Central memory CD8-positive, alpha-beta T cell (primary cell): ENCODE data around the gene SHISA7.
"Not testable (repeated sequence)": the region's sequence is repeated elsewhere in the genome, so short reads cannot be mapped to it uniquely, and the experiment has no call there.

Experiments
- ATAC-seq: fragments of 150-1000 bp; cut with Tn5 transposase; replicated peaks from 2 replicates; pipeline ENCODE4 v1.10.0; 2022; ENCODE audit warnings: mild to moderate bottlenecking, moderate FRiP score, moderate number of reproducible peaks; ENCODE audit not compliant: poor library complexity, severe bottlenecking; ENCODE audit errors: extremely low read depth
- DNase-seq, 2 donors: peaks; one replicate each; pipeline ENCODE4 v3.0.0; 2021; ENCODE audit warnings: low spot score in 2 of 2
- H3K27ac Mint-ChIP-seq: one replicate; pipeline ENCODE4 v1.8.0; 2022; ENCODE audit warnings: low read depth, mild to moderate bottlenecking, moderate library complexity, mixed read lengths
- H3K27me3 Mint-ChIP-seq: one replicate; pipeline ENCODE4 v1.8.0; 2022; ENCODE audit warnings: mixed read lengths
- H3K36me3 Mint-ChIP-seq: one replicate; pipeline ENCODE4 v1.8.0; 2022; ENCODE audit warnings: mild to moderate bottlenecking, moderate library complexity, mixed read lengths; ENCODE audit not compliant: insufficient read depth
- H3K4me1 Mint-ChIP-seq: one replicate; pipeline ENCODE4 v1.8.0; 2022; ENCODE audit warnings: mixed read lengths
- H3K4me3 Mint-ChIP-seq: one replicate; pipeline ENCODE4 v1.8.0; 2022; ENCODE audit warnings: mild to moderate bottlenecking, moderate library complexity, mixed read lengths
- H3K9me3 Mint-ChIP-seq: one replicate; pipeline ENCODE4 v1.8.0; 2022; ENCODE audit warnings: mixed read lengths

The SHISA7 gene

DNA sequence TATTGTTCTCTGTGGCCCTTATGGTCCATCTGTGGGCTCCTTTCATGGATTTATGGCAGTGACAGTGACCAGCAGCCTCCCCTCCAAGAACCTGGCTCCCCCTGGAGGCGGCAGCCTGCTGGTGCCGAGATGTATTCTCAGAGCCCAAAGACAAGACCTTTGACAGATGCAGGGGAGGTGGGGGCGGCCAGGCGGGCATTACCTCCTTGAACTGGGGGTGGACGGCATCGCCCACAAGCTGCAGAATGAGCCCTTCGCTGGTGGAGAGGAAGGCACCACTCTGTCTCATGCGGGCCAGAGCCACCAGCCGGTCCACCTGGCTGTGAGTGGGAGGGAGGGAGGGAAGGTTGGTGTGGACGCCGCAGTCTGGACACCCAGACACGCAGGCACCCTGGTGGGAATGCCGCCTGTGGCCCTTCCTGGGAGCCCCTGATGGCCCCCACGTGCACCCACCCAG, 11.7 kb upstream of the SHISA7 start:
- ATAC-seq, result no peak
- DNase-seq, result no peak
- H3K36me3 Mint-ChIP-seq, result peaks cover 5% of the 10 kb centered on the region
- H3K27ac Mint-ChIP-seq, result no peak overlapping the region
- H3K27me3 Mint-ChIP-seq, result peaks cover 25% of the 10 kb centered on the region
- no peaks in the 10 kb centered on the region for H3K9me3 Mint-ChIP-seq
- H3K4me1 Mint-ChIP-seq, result peaks cover 17% of the 10 kb centered on the region
- no peak overlapping the region for H3K4me3 Mint-ChIP-seq

DNA sequence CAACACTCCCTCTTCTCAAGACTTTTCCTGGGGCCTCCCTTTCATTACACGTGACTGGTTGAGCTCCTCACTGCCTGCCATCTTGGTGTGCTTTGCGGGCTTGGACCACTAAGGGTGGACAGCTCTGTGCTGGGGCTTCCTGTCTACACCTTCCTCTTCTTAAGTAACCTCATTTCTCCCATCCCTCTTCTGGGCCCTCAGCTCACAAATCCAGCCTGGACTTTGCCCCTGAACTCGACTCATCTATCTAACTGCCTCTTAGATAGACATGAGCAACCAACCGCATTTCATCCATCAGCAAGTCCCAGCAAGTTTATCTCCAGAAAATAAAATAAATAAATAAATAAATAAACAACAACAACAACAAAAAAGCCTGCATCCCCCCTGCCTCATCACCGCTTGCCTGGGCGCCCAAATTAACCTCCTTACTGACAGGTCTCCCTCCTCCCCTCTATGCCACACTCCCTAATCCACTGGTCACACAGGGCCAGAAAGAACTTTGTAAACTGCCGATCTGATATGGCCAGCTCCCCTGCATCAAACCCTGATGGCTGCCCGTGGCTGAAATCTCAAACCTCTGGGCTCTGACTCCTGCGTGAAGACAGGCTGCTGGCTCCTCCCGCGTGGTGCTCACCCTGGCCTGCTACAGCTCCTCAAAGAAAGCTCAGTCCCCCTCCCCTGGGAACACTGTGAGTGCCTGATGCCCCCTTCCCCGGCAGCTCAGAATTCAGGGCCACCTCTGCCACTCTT, 10.6 kb upstream of the SHISA7 start:
- Mint-ChIP-seq H3K27ac (no peak overlapping the region), H3K36me3 (peaks cover 5% of the 10 kb centered on the region), H3K4me3 (peak overlapping the region; percentile 25), H3K27me3 (peaks cover 25% of the 10 kb centered on the region), H3K9me3 (no peaks in the 10 kb centered on the region), H3K4me1 (peaks cover 17% of the 10 kb centered on the region)
- ATAC-seq, result no peak
- no peak for DNase-seq

DNA sequence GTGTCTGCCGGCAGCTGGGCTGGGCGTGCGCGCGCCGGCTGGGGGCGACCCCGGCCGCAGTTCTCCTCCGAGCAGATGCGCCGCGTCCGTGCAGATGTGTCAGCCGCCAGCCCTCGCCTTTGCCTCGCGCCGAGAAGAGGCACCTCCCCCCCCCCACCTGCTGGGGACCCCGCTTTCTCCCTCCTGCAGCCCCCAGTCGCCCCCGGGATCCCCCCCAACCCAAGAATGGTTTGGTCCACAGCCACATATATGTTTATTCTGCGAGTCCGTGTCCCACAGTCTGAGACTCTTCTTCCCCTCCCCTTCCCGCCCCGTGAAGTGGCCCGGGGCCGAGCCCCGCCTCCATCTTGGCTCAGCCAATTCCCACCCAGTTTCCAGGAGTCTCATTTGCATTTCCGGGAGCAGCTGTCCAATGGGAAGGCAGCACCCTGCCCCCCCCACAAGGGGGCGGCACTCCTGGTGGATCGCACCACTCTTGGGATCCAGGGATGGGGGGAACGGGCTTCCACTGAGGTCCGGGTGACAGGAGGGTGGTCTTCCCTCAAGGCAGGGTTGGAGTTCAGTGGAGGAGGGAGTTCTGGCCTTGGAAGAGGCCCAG, 9.7 kb upstream of the SHISA7 start:
- H3K27ac Mint-ChIP-seq, result no peak overlapping the region
- no peaks in the 10 kb centered on the region for H3K9me3 Mint-ChIP-seq
- DNase-seq (no peak), ATAC-seq (no peak)
- H3K27me3 Mint-ChIP-seq, result peaks cover 25% of the 10 kb centered on the region
- peaks cover 17% of the 10 kb centered on the region for H3K4me1 Mint-ChIP-seq
- H3K36me3 Mint-ChIP-seq, result peaks cover 5% of the 10 kb centered on the region
- H3K4me3 Mint-ChIP-seq, result peak overlapping the region; percentile 25

DNA sequence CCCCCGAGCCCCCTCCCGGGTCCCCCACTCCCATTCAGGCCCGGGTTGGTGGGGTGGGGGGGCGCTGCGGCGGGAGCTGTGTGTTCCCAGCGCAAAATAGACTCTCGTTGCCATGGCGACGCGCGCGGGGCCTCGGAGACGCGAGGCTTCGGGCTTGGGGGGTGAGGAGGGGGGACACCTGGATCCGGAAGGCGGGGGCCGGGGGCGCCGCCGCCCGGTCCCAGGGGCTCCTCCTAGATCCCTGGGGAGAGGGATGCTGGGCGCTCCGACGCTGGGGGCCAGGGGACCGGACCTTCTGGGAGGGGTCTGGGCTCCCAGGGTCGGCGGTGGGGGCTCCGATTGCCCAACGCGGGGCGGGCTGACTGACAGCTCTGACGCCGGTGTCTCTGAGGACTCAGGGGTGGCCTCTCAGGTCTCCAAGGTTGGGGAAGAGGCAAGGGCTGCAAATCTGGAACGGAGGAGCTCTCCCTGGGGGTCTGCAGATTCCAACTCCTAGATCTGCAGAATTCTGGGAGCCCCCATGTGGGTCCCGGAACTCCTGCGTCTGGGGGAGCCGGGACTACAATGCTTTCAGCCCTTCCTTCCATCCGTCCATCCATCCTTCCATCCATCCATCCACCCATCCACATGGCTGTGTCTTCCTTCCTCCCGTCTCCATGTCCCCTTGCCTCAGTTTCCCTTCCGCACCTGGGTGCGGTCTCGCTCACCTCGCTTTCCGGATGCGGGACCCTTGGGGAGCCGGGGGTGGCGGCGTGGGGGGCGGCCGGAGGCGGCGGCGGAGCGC, 9.1 kb upstream of the SHISA7 start:
- DNase-seq (no peak), ATAC-seq (peak; percentile 16)
- peaks cover 25% of the 10 kb centered on the region for H3K27me3 Mint-ChIP-seq
- H3K36me3 Mint-ChIP-seq, result peaks cover 5% of the 10 kb centered on the region
- peak overlapping the region; percentile 35 for H3K4me3 Mint-ChIP-seq
- H3K4me1 Mint-ChIP-seq, result peaks cover 17% of the 10 kb centered on the region
- no peaks in the 10 kb centered on the region for H3K9me3 Mint-ChIP-seq
- no peak overlapping the region for H3K27ac Mint-ChIP-seq

DNA sequence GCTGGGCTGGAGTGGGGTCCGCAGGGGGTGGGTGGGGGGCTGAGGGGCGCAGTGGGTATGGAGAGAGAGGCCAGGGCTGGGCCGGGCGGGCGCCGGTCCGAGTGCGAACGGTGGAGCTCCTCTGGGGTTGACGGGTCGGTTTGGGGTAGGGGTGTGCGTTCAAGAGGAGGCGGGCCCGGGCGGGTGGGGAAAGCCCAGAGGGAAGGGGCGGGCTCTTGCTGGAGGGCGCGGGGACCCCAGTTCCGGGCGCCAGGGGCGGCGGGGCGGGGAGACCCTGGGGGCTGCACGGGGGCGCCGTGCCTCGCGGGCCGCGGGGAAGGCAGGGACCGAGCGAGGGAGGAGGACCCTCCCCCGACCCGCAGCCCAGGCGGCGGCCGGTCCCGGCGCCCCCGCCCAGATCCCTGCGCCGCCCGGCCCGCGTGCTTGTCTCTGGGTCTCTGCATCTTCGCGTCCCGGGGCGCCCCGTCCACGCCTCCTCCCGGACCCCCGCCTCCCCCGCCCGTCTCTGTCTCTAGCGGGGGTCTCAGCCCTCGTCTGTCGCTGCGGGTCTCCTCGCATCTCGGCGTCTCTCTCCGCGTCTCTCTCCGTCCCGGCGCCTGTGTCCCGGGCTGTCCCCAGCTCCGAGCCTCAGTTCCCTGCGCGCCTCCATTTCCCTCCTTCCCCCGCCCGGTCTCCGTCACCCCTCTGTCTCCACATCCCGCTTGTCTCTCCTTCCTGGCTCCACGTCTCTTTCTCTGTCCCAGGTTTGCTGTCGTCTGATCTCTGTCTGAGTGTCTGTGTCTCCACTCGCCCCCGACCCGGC, 8.3 kb upstream of the SHISA7 start:
- no peak for DNase-seq
- peak; percentile 21 for ATAC-seq
- Mint-ChIP-seq H3K4me1 (peaks cover 17% of the 10 kb centered on the region), H3K27ac (no peak overlapping the region), H3K27me3 (peaks cover 25% of the 10 kb centered on the region), H3K4me3 (peak overlapping the region; percentile 51), H3K36me3 (peaks cover 5% of the 10 kb centered on the region), H3K9me3 (no peaks in the 10 kb centered on the region)

DNA sequence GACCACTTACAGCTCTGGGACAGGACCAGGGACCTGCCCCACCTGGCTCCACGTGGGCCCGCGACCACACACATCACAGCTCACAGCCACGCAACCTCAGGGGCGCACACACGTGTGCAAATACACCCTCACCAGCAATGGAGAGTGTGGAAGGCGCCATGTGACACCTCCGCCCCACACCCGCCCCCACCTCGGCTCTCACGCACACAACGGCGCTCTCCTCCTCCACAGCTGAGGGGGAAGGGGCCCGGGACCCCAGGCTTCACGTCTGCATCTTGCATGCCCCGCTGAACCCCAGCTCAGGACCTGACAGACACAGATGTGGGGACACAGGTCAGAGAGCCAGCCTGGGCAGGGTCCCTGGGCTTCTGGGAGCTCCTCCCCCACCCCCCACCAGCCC, 6.4 kb upstream of the SHISA7 start:
- ATAC-seq, result no peak
- no peak for DNase-seq
- peaks cover 26% of the 10 kb centered on the region for H3K27me3 Mint-ChIP-seq

DNA sequence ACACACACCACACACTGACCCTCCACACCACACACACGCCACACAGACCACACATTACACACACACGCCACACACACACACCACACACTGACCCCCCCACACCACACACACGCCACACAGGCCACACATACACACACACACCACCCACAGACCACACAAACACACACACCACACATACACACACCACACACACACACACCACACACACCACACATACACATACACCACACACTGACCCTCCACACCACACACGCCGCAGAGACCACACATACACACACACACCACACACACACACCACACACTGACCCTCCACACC, 5.0 kb upstream of the SHISA7 start:
- not testable (repeated sequence) for H3K9me3 Mint-ChIP-seq, DNase-seq, H3K27ac Mint-ChIP-seq, H3K4me3 Mint-ChIP-seq, ATAC-seq, H3K36me3 Mint-ChIP-seq
- Mint-ChIP-seq H3K27me3 (peaks cover 26% of the 10 kb centered on the region), H3K4me1 (peaks cover 13% of the 10 kb centered on the region)

More for the DNA sequence above, 6.4 kb upstream of the SHISA7 start:
- Mint-ChIP-seq H3K27ac (no peak overlapping the region), H3K4me3 (no peak overlapping the region), H3K4me1 (peaks cover 12% of the 10 kb centered on the region), H3K9me3 (no peaks in the 10 kb centered on the region), H3K36me3 (peaks cover 4% of the 10 kb centered on the region)

DNA sequence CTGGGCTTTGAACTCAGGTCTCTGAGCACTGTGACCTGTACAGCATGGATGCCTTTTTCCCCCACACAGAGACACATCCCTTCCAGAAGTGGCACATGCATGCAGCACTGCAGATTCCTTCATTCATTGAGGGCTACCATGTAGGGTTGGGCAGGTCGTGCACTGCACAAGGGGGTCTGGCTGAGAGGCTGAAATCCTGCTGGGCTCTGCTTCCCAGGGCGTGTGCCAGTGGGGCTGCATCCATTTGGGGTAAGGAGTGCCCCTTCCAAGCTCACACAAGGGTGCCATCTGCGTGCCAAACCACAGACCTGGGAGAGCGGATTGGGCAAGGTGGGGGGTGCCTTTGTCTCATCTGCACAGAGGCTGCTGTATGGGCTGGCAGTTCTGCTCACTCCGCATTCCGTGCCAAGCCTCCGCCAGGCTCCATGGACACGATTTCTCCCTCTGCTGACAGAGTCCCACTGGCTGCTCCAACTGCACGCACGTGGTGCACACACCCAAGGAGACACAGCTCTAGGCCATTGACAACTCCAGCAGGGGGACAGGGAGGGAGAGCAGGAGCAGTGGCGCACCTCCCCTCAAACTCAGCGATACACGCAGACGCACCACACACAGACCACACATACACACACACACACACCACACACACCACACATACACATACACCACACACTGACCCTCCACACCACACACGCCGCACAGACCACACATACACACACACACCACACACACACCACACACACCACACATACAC, 4.5 kb upstream of the SHISA7 start:
- H3K4me1 Mint-ChIP-seq, result peaks cover 17% of the 10 kb centered on the region
- DNase-seq, result no peak
- H3K9me3 Mint-ChIP-seq, result no peaks in the 10 kb centered on the region
- peaks cover 1% of the 10 kb centered on the region for H3K36me3 Mint-ChIP-seq
- no peak overlapping the region for H3K27ac Mint-ChIP-seq
- peaks cover 27% of the 10 kb centered on the region for H3K27me3 Mint-ChIP-seq
- H3K4me3 Mint-ChIP-seq, result no peak overlapping the region
- no peak for ATAC-seq

DNA sequence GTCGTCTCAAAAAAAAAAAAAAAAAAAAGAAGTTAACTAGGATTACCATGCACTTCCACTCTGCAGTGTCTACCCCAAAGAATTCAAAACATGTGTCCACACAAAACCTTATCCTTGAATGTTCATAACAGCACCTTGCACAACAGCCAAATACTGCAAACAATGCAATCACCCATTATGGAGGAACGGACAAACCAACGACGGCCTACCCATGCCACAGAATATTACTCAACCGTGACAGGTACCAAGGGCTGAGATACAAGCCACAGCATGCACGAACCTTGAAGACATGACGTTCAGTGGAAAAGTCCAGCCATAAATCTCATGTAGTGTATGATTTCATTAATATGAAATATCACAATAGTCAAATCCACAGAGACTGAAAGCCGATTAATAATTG, 3.0 kb upstream of the SHISA7 start:
- peaks cover 1% of the 10 kb centered on the region for H3K36me3 Mint-ChIP-seq
- no peak overlapping the region for H3K27ac Mint-ChIP-seq
- peaks cover 38% of the 10 kb centered on the region for H3K27me3 Mint-ChIP-seq
- peaks cover 19% of the 10 kb centered on the region for H3K4me1 Mint-ChIP-seq
- no peak overlapping the region for H3K4me3 Mint-ChIP-seq
- no peak for ATAC-seq
- no peaks in the 10 kb centered on the region for H3K9me3 Mint-ChIP-seq
- DNase-seq, result no peak

DNA sequence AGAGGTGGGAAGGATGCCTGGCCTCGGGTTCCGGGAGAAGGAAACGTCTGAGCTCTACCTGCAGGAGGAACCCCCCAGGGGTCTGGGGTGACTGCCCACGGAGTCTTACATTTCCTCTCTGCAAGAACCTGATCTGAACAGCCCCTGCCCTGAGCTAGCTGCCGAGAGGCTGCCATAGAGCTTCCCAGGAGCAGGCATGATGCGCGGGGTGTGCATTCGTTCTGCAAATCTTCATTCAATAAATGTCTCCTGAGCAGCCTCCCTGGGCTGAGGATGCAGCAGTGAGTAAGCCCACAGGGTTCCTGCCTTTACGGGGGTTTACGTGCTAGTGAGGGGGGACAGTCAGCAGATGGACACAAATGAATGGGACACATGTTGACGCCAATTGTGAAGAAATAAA, 1.5 kb upstream of the SHISA7 start:
- H3K27me3 Mint-ChIP-seq, result peaks cover 52% of the 10 kb centered on the region
- DNase-seq (no peak), ATAC-seq (no peak)
- peaks cover 18% of the 10 kb centered on the region for H3K4me1 Mint-ChIP-seq
- H3K36me3 Mint-ChIP-seq, result no peaks in the 10 kb centered on the region
- no peak overlapping the region for H3K4me3 Mint-ChIP-seq
- no peak overlapping the region for H3K27ac Mint-ChIP-seq
- H3K9me3 Mint-ChIP-seq, result no peaks in the 10 kb centered on the region

DNA sequence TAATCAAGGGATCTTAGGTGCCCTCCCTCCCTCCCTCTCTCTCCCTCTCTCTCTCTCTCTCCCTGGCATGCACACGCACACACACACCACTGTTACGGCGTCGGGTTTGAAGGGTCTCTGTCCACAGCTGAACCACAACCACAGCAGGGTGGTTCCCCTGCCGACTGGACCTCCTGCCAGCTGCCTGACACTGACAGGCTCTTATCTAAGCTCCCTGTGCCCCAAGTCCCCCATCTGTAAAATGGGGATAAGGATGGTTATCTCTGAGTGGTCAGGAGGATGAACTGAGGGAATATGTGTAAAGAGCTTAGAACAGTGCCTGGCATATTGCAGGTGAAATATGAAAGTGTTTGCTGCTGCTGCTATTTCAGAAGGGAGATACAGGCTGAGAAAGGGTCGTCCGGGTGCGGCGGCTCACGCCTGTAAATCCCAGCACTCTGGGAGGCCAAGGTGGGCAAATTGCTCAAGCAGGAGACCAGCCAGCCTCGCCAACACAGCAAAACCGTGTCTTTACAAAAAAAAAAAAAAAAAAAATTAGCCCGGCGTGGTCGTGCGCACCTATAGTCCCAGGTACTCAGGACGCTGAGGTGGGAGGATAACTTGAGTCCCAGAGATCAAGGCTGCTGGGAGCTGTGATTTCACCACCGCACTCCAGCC, 852 bp upstream of the SHISA7 start:
- H3K27me3 Mint-ChIP-seq, result peaks cover 59% of the 10 kb centered on the region
- no peak overlapping the region for H3K27ac Mint-ChIP-seq
- H3K4me1 Mint-ChIP-seq, result peaks cover 25% of the 10 kb centered on the region
- no peak overlapping the region for H3K4me3 Mint-ChIP-seq
- DNase-seq (no peak), ATAC-seq (no peak)
- no peaks in the 10 kb centered on the region for H3K9me3 Mint-ChIP-seq
- peaks cover 2% of the 10 kb centered on the region for H3K36me3 Mint-ChIP-seq
